ENCODE data around the gene BICD1. TPM values are rescaled to one million over a fixed set of nuclear protein-coding genes. Genes with fewer than 3 reads are reported as not detected.

Gene BICD1
- total RNA-seq, 2 experiments from 2014 or later, result 12.5 to 15.9 TPM

DNA sequence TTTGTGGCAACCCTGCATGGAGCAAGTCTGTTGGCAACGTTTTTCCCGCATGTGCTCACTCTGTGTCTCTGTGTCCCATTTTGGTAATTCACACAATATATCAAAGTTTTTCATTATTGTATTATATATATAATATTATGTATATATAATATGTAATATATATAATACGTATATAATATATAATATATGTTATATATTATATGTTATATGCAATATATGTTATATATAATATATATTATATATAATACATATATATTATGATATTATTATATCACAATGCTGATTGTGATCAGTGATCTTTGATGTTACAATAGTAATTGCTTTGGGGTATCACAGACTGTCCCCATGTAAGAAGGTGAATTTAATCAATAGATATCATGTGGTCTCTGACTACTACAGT, 84.8 kb downstream of the BICD1 start:
- no peak overlapping the region for H3K4me3 Mint-ChIP-seq
- ChIA-PET CTCF (no interaction called here), POLR2A (no interaction called here)
- peaks cover 29% of the 10 kb centered on the region for H3K9me3 Mint-ChIP-seq
- H3K36me3 Mint-ChIP-seq (ENCODE audit: low read depth), result peaks cover 8% of the 10 kb centered on the region
- H3K4me1 Mint-ChIP-seq, result peaks cover 3% of the 10 kb centered on the region
- no peak for DNase-seq
- no peak overlapping the region for H3K27ac Mint-ChIP-seq
- H3K27me3 Mint-ChIP-seq, result no peaks in the 10 kb centered on the region

DNA sequence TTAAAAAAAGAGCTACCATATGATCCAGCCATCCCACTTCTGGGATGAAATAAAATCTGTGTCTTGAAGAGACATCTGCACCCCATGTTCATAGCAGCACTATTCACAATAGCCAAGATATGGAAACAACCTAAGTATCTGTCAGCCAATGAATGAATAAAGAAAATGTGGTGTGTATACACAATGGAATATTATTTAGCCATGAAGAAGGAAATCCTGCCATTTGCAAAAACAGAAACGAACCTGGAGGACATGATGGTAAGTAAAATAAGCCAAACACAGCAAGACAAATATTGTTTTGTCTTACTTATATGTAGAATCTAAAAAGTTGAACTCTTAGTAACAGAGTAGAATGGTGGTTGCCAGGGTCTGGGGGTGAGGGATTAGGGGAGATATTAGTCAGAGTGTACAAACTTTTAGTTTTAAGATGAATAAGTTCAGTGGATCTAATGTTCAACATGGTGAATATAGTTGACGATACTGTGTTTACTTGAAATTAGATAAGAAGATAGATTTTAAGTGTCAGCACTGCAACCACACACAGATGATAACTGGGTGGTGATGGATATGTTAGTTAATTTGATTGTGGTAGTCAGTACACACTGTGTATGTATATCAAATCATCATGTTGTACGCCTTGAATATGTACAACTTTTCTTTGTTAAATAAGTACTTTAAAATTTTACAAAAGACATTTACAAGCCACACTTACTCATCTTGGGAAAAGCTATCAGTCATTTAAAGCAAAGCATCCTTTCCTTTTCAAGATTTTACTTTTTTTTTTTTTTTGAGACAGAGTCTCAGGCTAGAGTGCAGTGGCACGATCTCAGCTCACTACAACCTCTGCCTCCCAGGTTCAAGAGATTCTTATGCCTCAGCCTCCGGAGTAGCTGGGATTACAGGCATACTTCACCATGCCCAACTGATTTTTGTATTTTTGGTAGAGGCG, 89.9 kb downstream of the BICD1 start:
- peaks cover 29% of the 10 kb centered on the region for H3K9me3 Mint-ChIP-seq
- no peak overlapping the region for H3K4me3 Mint-ChIP-seq
- CTCF ChIA-PET, result no interaction called here
- peaks cover 13% of the 10 kb centered on the region for H3K4me1 Mint-ChIP-seq
- H3K36me3 Mint-ChIP-seq (ENCODE audit: low read depth), result peaks cover 8% of the 10 kb centered on the region
- H3K27ac Mint-ChIP-seq, result no peak overlapping the region
- no peak for DNase-seq
- no peaks in the 10 kb centered on the region for H3K27me3 Mint-ChIP-seq
- POLR2A ChIA-PET, result no interaction called here

DNA sequence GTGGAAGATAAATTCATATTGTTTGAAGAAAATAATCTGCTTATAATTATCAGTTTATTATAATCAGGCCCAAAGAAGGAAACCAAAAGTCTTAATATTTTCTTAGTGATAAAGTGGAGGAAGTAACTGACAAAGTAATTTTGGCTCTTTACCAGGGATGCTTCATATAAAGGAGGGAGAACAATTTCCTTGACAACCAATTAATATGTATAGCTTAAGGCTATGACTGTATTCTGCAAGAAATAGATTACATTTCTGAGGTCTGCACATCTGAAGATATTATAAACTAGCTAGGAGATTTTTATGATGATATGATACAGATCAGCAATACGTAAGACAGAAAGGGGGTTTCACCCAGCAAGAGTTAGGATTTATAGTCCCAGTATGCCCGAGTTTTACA, 90.8 kb downstream of the BICD1 start:
- Mint-ChIP-seq H3K9me3 (peaks cover 28% of the 10 kb centered on the region), H3K4me3 (no peak overlapping the region), H3K27ac (no peak overlapping the region), H3K27me3 (no peaks in the 10 kb centered on the region), H3K36me3 (ENCODE audit: low read depth) (peaks cover 8% of the 10 kb centered on the region), H3K4me1 (peaks cover 13% of the 10 kb centered on the region)
- no peak for DNase-seq
- CTCF ChIA-PET, result interaction anchor here (0.6 kb wide), 1 partner anchor 15 kb away, joined by 5 read pairs; no protein-coding TSS in a partner anchor
- POLR2A ChIA-PET, result no interaction called here

DNA sequence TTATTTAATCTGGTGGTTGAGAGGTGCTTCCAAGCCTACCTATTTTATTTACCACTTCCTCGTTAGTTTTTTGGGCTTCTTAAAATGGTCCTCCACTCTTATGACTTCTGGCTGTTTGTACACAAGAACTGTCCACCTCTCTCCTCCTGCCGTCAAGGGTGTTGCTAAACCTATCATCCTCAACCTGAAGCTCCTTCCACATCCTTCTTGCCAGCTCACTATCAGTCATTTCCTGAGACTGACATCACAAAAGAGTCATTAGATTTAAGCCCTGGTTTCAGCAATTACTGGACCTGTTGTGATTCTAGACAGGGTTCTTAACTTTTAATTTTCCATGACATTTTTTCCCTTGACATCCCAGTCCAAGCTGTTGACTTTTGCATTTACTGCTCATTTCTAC, 91.9 kb downstream of the BICD1 start:
- ChIA-PET CTCF (interaction anchor here (1.0 kb wide), 1 partner anchor 545 kb away, joined by 4 read pairs; no protein-coding TSS in a partner anchor), POLR2A (no interaction called here)

DNA sequence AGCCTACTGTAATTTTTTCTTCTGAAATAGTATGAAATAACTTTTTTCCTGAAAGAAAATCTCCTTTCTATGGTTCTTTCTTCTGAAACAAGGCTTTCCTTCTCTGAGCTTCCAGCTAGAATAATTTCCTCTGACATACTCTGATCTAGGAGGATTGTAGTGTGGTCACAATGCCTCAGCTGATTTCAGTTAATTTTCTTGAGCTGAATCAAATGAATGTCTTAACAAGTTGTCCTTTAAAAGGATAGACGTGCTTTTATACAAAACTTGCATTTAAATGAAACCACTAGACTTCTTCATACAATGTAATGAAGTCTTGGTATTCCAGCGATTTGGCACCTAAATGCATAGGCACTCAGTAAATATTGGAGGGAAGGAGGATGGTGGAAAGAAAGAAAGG, 94.4 kb downstream of the BICD1 start:
- ChIA-PET POLR2A (no interaction called here), CTCF (no interaction called here)
- peaks cover 13% of the 10 kb centered on the region for H3K4me1 Mint-ChIP-seq
- no peak overlapping the region for H3K4me3 Mint-ChIP-seq
- H3K36me3 Mint-ChIP-seq (ENCODE audit: low read depth), result no peaks in the 10 kb centered on the region
- H3K9me3 Mint-ChIP-seq, result peaks cover 3% of the 10 kb centered on the region
- DNase-seq, result no peak
- no peaks in the 10 kb centered on the region for H3K27me3 Mint-ChIP-seq
- no peak overlapping the region for H3K27ac Mint-ChIP-seq

More for the DNA sequence above, 91.9 kb downstream of the BICD1 start:
- H3K4me3 Mint-ChIP-seq, result no peak overlapping the region
- peaks cover 8% of the 10 kb centered on the region for H3K36me3 Mint-ChIP-seq (ENCODE audit: low read depth)
- H3K27me3 Mint-ChIP-seq, result no peaks in the 10 kb centered on the region
- DNase-seq, result no peak
- H3K9me3 Mint-ChIP-seq, result peaks cover 19% of the 10 kb centered on the region
- peaks cover 13% of the 10 kb centered on the region for H3K4me1 Mint-ChIP-seq
- no peak overlapping the region for H3K27ac Mint-ChIP-seq

DNA sequence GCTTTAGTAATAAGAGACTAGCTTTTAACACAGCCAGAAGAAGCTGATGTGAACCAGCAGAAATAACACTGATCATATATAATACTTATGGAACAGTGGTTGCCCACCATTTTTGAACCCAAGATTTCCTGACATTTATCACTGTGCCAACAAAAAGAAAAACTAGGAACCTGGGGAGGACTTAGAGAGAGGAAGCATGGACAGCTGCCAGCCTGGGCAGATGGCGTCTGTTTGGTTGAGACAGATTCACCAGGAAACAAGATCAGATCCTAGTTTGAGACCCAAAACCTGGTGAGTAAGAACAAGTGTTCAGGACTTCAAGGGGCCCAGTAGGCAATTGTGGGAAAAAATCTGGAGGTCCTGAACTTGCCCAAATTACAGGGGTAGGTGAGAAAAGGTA, 95.3 kb downstream of the BICD1 start:
- no peak overlapping the region for H3K27ac Mint-ChIP-seq
- no peaks in the 10 kb centered on the region for H3K27me3 Mint-ChIP-seq
- peaks cover 9% of the 10 kb centered on the region for H3K4me1 Mint-ChIP-seq
- no peak overlapping the region for H3K4me3 Mint-ChIP-seq
- no peaks in the 10 kb centered on the region for H3K9me3 Mint-ChIP-seq
- CTCF ChIA-PET, result no interaction called here
- no peaks in the 10 kb centered on the region for H3K36me3 Mint-ChIP-seq (ENCODE audit: low read depth)
- no peak for DNase-seq
- POLR2A ChIA-PET, result no interaction called here

DNA sequence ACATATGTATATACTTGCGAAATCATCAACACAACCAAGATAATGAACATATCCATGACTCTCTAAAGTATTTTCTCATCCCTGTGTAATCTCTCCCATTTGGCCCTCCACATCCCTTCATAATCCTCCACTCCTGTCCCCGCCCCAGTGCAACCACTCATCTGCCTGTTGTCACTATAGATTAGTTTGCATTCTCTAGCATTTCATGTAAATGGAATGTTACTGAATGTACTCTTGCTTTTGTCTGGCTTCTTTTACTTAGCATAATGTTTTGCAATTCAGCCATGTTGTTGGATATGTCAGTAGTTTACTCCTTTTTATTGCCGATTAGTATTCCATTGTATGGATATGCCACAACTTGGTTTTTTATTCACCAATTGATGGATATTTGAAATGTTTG, 99.1 kb downstream of the BICD1 start:
- Mint-ChIP-seq H3K4me1 (no peaks in the 10 kb centered on the region), H3K27ac (no peak overlapping the region), H3K9me3 (no peaks in the 10 kb centered on the region), H3K36me3 (ENCODE audit: low read depth) (no peaks in the 10 kb centered on the region), H3K4me3 (no peak overlapping the region), H3K27me3 (no peaks in the 10 kb centered on the region)
- no peak for DNase-seq
- POLR2A ChIA-PET, result no interaction called here
- CTCF ChIA-PET, result no interaction called here

DNA sequence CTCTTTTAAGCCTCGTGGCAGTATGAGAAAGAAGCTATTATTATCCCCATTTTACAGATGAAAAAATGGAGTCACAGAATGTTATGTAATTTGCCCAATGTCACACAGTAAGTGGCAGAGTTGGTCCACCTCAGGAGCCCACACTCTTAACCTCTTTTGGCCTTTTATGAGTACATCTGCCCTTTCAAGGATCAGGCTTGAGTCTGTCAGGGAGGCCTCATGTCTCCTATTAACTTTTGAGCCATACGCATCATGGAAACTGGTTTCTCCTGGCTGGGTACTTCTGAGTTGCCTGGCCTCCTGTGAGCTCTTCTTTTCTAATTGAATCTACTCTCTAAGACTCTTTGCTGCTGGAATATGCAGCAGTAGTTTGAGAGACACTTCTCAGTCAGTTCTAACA, 101.7 kb downstream of the BICD1 start:
- Mint-ChIP-seq H3K4me3 (no peak overlapping the region), H3K27me3 (no peaks in the 10 kb centered on the region), H3K4me1 (no peaks in the 10 kb centered on the region), H3K27ac (no peak overlapping the region), H3K9me3 (no peaks in the 10 kb centered on the region), H3K36me3 (ENCODE audit: low read depth) (no peaks in the 10 kb centered on the region)
- CTCF ChIA-PET, result no interaction called here
- no peak for DNase-seq
- POLR2A ChIA-PET, result no interaction called here

DNA sequence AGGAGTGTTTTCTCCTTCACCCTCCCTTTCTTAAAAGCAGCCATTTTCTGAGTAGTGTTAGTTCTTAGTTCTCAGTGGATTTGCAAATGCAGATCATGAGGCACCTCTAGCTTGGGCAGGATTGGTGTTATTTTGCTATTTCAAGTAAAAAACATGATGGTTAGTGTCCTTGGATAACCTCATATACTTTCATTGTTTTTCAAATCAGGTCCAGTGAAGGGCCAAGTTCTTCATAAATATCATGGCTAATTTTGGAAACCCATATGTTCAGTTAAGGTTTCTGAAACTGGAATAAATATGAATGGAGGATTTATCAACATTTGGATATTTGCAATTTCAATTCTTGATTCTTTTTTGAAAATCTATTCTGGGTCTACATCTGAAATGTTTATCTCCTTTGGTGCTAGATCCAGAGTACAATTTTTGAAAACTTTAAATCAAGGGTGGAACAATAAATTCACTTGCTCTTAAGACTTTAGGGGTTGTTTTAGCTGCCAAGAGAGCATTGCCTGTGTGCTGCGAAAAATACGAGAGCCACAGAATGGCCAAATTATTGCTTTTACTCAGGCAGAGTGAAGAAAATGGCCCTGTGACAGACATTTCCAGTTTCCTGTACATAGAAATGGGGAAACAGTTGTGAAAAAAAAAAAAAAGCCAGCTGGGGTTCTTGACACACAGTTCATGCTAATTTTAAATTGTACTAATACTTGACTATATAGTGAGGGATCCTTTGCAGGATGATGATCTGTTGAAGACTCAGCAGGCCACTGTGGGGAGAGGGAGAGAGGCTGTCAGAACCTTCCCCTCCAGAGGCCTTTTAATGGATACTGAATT, 104.6 kb downstream of the BICD1 start:
- no peak overlapping the region for H3K27ac Mint-ChIP-seq
- peaks cover 3% of the 10 kb centered on the region for H3K36me3 Mint-ChIP-seq (ENCODE audit: low read depth)
- POLR2A ChIA-PET, result no interaction called here
- no peak overlapping the region for H3K4me3 Mint-ChIP-seq
- DNase-seq, result no peak
- no peaks in the 10 kb centered on the region for H3K27me3 Mint-ChIP-seq
- H3K4me1 Mint-ChIP-seq, result no peaks in the 10 kb centered on the region
- CTCF ChIA-PET, result no interaction called here
- H3K9me3 Mint-ChIP-seq, result no peaks in the 10 kb centered on the region

DNA sequence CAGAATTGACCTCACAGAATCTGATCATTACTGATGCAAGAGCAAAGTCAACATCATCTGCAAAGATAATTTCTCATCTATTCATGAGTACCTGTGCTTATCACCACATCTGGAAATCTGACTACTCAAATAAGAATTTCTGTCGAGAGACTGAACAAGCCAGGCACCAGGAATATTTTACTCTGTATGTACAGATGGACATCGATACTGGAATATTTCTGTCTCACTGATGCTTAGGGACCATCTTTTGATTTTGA, 105.2 kb downstream of the BICD1 start:
- Mint-ChIP-seq H3K4me1 (no peaks in the 10 kb centered on the region), H3K9me3 (no peaks in the 10 kb centered on the region), H3K4me3 (no peak overlapping the region), H3K27me3 (no peaks in the 10 kb centered on the region), H3K27ac (no peak overlapping the region), H3K36me3 (ENCODE audit: low read depth) (peaks cover 8% of the 10 kb centered on the region)
- ChIA-PET CTCF (no interaction called here), POLR2A (no interaction called here)
- DNase-seq, result no peak

DNA sequence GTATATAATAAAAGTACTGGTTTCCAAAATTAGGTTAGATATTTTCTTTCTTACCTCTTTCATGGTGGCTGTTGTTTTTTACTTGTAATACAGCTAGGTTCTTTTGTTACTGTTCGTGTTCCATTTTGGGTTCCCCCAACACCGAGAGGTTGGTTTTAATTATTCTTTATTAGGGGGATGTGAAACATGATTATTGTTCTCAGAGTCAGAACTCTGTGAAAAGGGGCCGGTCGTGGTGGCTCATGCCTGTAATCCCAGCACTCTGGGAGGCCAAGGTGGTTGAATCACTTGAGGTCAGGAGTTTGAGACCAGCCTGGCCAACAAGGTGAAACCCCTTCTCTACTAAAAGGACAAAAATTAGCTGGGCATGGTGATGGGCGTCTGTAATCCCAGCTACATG, 108.1 kb downstream of the BICD1 start:
- H3K27me3 Mint-ChIP-seq, result no peaks in the 10 kb centered on the region
- no peaks in the 10 kb centered on the region for H3K9me3 Mint-ChIP-seq
- DNase-seq, result no peak
- CTCF ChIA-PET, result no interaction called here
- no peaks in the 10 kb centered on the region for H3K4me1 Mint-ChIP-seq
- POLR2A ChIA-PET, result no interaction called here
- no peak overlapping the region for H3K4me3 Mint-ChIP-seq
- H3K36me3 Mint-ChIP-seq (ENCODE audit: low read depth), result peaks cover 16% of the 10 kb centered on the region
- no peak overlapping the region for H3K27ac Mint-ChIP-seq

DNA sequence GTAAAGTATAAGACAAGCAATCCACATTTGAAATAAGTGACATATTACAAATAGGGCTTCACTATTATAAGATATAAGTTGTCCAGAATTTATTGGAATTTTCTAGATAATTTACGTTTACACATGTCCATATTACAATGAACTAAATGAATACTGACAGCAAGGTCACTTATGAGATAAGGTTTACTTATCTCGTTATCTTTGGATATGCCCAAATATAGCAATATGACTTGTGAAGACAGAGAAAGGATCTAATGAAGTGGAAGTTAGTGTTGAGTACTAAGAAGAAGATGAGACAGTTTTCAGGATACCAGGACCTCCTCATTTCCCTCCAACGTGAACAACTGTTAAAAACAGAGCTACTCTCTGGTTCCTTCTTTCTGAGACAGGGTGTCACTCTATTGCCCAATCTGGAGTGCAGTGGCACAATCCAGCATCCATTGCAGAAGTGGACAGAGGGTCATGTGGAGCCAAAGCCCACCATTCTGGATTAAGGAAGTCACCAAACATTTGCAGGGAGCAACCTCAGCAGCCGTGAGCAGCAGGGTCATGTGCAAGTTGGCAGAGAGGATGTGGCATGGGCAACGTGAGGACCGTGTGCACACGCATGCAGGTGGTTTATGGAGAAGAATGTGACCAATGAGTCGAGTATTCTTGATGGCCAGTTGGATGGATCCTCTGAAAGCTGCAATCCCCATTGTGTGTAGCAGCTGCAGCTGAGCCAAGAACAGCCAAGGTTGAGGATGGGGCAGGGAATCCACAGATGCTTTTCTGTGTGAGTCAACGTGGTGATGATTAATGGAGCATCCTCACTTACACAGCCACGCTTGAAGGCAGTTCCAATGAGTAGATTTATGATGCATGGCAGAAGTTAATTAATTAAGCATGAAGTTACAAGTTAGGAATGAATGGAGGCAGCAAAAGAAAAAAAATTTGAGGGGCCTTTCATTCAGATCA, 111.0 kb downstream of the BICD1 start:
- ChIA-PET CTCF (no interaction called here), POLR2A (no interaction called here)
- no peak overlapping the region for H3K27ac Mint-ChIP-seq
- H3K9me3 Mint-ChIP-seq, result no peaks in the 10 kb centered on the region
- no peak for DNase-seq
- no peaks in the 10 kb centered on the region for H3K27me3 Mint-ChIP-seq
- no peaks in the 10 kb centered on the region for H3K4me1 Mint-ChIP-seq
- peaks cover 16% of the 10 kb centered on the region for H3K36me3 Mint-ChIP-seq (ENCODE audit: low read depth)
- H3K4me3 Mint-ChIP-seq, result no peak overlapping the region

DNA sequence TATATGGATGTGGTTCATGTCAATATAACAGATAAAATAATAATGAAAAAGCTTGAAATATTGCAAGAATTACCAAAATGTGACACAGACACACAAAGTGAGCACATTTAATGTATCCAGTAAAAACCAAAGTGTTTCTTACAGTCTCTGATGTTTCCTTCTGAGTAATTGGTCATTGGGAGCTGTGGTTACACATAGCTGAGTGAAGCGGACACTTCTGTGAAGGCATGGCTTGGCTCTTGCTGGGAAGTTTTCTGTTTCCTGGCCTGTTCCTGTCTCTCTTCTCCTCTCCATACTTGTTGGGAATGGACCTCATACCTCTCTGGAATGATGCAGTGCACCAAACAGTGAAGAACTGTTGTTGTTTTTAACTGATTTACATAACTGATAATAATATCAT, 117.3 kb downstream of the BICD1 start:
- H3K9me3 Mint-ChIP-seq, result no peaks in the 10 kb centered on the region
- ChIA-PET CTCF (interaction anchor here (0.7 kb wide), 1 partner anchor 536 kb away, joined by 3 read pairs; no protein-coding TSS in a partner anchor), POLR2A (no interaction called here)

More for the DNA sequence above, 117.3 kb downstream of the BICD1 start:
- Mint-ChIP-seq H3K27me3 (no peaks in the 10 kb centered on the region), H3K27ac (no peak overlapping the region), H3K4me3 (no peak overlapping the region), H3K36me3 (ENCODE audit: low read depth) (peaks cover 2% of the 10 kb centered on the region), H3K4me1 (no peaks in the 10 kb centered on the region)
- no peak for DNase-seq

All from activated CD4-positive, alpha-beta memory T cell treated with anti-CD3 and anti-CD28 coated beads, Interleukin-2, amount 10 ng/mL, durations not matched to agents 7 days and 5 days (primary cell).